GM18502 (cell line): ENCODE results near the gene KNSTRN.

Source experiments
- ATAC-seq: cut with Tn5 transposase; IDR thresholded peaks from one replicate; pipeline ENCODE4 v1.9.1; 2021; ENCODE audit warnings: mild to moderate bottlenecking; ENCODE audit not compliant: unreplicated experiment, poor library complexity

Gene KNSTRN

DNA sequence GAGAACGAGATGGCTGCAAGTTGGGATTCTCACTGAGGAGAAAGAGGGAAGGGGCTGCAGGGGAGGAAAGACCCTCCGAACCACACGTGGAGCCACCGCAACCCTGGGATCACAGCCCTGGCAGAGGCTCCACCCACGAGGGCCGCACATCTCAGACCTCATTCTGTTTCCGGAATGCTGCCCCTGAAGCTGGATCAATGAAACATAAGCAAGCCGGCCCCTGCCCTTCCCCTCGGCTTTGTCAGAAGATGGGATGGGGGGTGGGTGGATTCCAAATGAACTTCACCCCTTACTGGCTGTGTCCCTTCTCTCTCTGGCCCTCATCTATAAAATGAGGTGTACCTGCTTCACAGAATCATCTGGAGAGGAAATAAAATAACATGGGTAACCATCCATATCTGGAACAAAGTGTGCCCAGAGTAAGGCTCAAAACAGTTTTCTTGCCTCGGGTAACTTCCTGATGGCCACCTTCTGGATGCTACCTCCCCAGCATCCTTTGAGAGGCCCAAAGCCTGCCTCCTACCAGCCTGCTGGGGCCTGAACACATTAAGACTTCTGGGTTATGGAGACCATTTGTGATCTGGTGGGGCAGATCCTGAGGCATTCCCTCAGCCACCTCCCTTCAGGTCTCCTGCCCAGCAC is 37.2 kb upstream of the KNSTRN start:
- no peak for ATAC-seq

DNA sequence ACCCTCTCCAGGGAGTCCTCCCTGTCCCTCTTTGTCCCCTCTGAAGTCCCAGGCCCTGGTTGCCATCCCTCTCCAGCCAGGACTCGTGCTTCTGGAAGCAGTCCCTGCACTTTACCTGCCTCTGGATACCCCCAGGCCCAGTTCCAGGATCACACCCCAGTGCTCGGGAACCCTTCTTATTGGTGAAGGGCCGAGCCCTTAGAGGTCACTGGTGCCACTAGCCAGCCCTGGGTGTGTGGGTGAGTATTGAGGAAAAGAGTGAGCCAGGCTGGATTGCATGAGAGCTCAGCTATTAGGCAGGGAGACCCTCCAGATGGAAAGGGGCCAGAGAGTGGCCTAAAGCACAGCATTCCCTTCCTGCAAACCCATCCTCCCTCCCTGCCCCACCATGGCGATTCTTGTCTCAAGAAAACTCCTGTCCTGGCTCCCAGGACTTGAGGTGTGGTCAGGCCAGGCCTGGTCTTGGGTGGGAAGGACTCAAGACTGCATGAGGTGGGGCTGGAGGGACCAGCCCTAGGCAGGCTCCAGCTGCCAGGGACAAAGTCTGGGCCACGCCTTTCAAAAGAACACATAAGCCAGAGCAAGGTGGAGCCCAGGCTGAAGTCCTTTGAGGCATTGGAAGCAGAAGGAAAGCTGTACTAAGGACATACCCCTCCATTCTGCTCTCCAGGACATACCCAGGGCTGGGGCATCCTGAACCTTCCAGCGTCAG is 36.5 kb upstream of the KNSTRN start:
- ATAC-seq: no peak

DNA sequence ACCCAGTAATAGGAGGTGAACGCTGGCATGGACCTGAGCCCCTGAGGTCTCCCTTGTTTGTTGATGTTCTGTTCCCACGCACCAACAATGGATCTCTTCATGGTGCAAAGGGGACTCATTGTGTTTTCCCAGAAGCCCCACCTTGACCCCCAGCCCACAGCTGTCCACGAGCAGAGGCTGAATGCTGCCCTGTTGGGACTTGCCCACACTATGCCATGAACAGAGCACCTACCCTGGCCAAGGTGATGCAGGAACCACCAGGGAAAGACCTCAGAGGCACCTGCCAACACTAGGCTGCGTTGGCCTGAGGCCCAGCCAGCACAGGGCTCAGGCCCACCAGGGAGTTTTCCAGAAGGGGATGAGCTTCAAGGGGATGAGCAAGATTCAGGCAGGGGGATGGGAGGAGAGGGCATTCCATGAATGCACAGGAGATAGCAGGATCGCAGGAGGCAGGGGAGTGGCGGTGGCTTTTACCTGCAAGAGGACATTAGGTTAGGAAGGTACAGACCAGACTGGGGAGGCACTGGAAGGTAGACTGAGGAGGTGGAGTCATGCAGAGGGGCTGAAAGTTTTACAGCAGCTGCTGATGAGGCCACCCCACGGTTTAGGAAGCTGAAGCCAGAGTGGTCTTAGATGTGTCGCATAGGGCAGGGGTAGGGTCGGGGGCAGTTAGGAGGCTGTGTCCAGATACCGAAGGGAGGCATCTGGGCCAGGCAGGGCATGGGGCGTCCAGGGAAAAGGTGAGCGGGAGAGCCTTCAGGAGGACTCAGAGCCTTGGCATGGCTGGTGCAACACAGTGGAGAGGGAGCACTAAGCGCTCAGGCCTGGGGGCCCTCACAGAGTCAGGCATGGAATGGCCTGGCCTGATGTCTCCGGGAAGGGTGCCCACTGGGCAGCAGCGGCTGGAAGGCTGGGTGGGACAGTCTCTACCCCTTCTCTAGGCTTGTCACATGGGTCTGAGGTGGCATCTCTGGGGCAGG is 35.7 kb upstream of the KNSTRN start:
- ATAC-seq: no peak

DNA sequence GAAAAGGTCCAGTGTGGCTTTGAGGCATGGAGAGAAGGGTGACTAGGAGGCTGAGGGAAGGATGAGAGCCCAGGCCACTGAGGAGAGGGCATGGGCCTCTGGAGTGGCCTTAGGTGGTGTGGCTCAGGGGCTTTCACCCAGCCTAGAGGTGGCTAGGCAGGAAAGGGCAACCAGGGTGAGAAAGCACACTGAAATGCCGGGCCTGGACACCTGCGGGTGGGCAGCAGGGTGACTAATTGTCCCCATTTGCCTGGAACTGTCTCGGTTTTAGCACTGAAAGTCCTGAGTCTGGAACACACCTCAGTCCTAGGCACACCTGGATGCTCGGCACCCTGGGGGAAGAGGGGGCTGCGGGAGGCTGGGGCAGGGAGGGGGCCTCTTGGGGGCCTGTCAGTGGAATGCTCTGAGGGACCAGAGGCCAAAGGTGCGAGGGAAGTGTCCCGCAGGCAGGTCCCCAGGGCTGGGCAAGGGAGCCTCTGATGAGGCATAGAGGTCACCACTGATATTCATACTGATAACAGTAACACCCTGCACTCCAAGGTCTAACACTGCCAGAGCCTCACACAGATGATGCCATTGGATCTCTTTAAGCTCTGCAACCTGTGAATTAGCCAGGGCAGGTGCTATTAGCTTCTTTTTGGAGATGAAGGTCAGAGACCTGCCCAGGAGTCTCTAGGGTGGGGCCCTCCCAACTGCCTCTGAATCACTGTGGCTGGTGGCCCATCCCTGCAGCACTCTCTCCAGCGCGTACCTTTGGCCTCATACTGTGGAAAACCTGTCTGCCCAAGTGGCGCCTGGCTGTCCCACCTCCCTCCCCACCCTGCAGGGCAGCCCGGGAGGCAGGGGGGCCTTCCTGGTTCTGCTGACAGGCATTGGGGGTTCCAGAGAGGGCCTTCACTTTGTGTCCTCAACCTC is 34.7 kb upstream of the KNSTRN start:
- ATAC-seq: no peak

DNA sequence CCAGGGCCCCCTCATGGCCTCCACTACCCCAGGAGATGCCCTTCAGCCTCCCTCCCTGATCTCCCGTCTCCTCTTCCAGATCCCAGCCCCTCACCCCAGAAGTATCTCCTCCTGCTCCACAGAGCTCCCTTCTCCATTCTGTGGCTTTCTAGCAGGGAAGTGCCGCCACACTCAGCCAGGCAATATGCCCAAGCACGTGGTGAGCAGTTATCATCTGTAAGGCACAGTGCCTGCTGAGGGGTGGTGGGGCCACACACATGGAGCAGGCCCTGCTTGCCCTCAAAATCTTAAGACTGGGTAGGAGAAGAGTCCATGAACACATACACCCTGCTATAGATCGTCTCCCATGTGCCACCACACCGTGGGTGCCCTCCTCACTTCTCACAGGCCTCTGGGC is 34.0 kb upstream of the KNSTRN start:
- no peak for ATAC-seq

DNA sequence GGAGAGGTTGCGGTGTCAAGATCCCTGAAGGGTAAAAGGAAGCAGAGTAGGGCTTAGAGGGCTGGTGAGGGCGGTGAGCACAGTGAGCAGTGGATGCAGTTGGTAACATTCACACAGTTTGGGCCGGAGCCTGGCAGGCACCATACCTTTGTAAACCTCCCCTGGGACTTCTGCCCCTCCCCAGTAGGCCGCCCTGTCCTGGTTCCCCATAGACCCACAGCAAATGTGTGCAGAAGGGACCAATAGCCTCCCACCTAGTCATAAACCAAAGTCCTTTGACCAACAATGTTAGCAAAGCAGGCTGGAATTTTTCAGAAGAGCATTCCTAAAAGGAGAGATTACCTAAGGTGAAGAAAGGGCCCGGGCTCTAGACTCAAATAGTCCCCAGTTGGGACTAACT is 33.4 kb upstream of the KNSTRN start:
- no peak for ATAC-seq

DNA sequence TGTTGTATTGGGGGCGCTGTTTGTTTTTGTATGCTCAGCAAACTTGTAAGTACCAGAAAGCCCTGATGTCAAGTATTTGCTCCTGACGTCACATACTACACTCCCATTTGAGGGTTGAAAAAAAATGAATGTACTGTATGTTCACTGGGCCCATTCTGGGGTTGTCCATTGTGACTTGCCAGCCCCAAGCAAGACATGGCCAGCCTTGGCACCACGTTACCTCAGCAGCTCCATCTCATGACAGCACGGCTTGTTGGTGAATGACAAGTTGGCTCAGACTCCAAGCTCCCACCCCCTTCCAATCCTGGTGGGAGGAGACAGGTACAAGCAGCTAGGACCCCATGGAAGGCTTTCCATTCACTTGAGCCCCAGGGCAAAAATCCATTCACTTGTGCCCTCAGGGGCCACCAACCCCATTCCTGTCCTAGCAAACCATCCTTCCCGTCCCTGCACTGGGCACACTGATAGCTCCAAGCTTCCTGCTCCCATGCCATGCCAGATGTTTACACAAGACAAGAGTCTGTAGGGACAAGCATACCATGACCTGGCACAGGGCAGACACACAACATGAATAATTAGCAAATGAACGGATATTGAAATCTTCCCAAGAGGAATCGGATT is 30.1 kb upstream of the KNSTRN start:
- ATAC-seq: no peak

DNA sequence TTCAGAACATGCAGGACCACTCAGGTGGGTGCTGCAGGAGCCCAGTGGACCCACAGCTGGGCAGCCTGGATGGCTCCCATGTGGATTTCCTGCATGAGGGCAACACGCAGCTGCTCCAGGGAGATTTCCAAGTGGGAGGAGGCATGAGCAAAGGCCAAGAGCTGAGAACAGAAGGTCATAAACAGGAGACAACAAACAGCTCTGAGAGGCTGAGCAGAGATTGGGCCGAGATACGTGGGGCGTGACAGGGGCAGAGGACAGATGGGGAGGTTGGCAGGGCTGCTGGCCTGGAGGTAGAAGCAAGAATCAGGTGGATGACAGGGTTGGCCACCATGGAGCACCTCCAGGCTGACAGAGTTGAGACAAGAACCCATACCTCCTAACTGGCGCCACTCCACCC is 28.8 kb upstream of the KNSTRN start:
- ATAC-seq: no peak

DNA sequence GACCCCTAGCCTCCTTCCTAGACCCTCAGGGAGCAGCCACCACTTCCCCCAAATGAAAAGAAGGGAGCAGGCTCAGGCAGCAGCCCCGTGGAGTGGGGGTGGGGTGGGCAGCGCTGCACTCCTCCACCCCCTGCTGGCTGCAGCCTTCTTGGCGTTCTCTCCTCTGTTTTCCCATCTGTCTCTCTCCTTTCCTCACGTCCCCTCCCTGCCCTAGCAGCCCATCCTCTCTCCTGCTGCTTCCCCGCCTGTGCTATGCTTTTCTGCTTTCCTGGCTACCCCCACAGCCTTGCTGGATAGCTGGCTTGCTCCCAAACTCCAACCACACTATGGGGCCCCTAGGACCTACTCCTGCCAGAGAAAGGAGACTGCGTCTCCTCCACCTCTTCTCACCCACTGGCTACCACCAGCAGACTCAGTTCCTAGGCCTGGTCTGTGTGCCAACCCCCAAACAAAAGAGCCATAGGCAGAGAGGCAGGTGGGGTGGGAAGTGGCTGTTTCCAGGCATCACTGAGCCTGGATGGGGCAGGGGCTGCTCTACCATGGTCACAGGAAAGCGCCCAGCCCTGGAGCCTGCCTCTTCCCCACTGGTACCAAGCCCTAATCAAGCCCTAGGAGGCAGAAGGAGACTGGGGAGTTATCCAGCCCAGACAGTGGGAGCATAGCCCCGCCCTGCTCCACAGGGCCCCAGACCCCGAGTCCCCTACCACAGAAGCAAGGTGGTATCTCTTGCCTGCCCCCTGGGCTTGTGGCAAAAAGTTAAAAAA is 27.9 kb upstream of the KNSTRN start:
- no peak for ATAC-seq

DNA sequence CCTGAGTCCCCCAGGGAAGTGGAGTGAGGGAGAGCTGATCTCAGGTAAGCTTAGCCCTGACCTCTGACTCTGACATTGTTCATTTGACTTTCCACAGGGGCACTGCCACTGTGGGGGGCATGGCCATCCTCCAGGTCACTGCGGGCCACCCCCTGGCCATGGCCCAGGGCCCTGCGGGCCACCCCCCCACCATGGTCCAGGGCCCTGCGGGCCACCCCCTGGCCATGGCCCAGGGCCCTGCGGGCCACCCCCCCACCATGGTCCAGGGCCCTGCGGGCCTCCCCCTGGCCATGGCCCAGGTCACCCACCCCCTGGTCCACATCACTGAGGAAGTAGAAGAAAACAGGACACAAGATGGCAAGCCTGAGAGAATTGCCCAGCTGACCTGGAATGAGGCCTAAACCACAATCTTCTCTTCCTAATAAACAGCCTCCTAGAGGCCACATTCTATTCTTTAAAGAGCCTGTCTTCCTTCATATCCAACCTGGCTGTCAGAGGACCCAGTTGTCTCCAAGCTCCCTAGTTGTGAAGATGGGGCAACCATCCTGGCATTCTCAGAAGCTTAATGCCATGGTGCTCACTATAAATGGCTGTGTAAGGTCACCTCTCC is 26.4 kb upstream of the KNSTRN start:
- ATAC-seq: no peak

DNA sequence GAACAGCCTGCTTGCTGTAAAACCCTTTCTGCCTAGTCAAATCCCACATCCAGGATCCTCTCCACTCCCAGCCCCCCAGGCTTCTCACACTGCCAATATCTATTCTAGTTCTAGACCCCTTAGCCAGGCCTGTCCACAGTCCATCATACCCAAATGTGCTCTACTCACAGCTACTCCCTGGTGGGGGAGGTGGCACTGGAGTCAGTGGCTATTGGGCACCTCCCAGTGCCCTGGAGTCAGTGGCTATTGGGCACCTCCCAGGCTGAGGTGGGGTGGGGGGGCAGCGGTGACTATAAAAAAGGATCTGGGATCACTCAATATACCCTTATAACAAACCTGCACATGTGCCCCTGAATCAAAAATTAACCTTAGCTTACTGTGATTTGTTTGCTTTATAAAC is 25.3 kb upstream of the KNSTRN start:
- no peak for ATAC-seq

DNA sequence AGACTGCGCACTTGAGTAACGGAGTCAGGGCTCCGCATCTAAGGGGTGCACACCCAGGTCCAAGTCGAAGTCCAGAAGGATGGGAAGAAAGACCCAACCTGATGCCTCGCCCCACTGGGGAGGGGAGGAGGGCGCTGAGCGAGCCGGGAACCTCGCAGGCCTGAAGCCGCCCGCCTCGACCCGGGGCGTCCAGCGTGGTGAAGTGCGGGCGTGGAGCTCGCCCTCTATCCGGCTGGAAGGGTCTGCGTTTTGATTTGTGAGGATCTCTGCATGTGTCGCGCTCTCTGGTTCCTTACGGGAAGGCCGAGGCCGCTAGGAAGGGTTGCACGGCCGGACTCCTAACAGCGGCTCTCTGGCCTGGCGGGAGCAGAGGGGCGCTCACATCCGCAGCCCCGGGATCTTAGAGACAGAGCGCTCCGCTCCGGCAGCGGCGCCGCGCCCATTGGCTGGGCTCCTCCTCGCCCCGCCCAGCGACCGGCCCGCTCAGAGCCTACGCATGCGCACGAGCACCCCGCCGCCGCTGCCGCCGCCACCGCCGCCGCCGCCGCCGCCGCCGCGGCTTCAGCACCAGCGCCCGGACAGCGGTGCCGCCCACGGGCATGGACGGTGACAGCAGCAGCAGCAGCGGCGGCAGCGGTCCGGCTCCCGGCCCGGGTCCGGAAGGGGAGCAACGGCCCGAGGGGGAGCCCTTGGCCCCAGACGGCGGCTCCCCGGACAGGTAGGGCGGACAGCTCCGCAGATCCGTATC is 24.6 kb upstream of the KNSTRN start, which contains the start of gene DISP2:
TSS of gene DISP2 (plus strand) at position 497 of the 748 bp plus-strand sequence. CDS start at position 600, 103 bp downstream.
- peak; percentile 92 for ATAC-seq

DNA sequence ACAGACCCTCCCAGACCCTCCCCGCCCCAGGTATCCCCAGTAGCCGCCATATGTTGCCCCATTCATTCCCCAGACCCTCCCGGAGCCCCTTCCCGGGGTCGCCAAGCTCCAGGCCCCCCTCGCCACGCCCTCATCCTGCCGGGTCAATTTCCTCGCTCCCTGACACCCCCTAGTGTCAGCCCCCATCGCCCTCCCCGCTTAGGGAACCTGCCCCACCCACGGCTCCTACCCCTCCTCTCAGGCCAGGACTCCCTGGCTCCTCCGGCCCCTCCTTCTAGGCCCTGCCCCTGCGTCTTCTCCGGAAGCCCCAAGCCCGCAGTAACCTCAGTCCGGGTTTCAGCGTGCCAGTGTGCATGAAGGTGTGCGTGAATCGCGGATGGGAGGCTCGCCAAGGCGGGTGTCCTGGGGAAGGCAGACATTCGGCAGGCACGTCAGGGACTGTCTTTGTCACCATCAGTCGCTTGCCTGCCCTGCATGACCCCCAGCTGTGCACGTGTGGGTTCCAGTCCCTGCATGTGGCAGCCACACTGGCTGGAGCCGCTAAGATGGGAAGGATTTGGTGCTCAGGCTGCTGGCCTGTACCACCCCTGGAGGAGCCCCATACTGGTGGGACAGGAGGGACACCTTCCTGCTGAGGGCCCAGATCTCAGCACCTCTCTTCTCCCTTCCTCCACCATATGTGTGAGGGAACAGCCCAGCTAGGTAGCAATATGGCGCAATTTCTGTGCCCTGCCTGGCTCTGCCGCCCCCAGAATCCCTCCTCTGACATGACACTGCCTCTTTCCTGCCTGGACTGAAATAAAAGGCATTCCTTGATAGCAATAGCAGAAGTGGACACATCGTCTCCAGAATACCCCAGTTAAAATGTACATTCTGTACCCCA is 23.8 kb upstream of the KNSTRN start:
- ATAC-seq: peak; percentile 28

DNA sequence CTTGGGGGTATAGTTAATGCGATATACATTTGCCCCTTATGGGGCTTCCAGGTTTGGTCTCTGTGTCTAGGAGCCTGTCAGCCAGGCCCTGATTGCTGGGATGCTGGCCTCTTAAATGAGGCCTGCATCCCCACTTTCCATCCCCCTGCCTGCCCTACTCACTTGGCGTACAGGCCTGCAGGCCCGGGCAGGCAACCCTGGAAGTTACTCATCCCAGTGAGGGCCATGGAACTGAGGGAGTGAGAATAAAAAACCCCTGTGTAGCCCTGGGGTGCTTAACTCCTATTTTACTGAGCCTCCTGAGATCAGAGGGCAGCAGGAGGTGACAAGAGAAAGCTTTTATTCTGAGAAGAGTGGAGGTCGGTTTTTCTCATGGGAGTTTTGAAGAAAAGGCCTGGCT is 22.5 kb upstream of the KNSTRN start:
- ATAC-seq: no peak

DNA sequence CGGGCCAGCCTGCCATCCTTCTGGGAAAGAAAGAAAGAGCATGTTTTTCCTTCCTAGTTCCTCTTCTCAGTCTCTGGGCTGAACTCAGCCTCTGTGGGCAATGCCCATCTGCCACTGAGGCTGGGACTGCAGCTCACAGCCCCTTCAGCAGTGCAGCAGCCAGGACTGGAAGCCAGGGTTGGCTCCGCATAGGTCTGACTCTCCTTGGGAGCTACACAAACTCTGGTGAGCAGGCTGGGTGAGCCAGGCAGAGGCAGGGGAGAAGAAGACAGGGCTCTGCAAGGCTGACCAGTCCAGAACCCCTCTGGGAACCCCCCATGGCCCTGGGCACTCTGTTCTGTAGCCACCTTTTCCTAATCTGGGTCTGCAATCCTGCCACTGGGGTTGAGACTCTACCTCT is 20.9 kb upstream of the KNSTRN start:
- no peak for ATAC-seq

DNA sequence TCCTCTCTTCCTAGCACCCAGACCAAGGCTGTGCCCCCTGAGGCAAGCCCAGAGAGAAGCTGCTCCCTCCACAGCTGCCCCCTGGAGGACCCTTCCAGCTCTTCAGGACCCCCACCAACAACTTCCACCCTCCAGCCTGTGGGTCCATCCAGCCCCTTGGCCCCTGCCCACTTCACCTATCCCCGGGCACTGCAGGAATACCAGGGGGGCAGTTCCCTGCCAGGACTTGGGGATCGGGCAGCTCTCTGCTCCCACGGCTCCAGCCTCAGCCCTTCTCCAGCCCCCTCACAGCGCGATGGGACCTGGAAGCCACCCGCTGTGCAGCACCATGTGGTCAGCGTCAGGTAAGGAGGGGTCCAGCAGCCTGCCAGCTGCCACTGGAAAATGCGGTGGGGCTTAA is 18.9 kb upstream of the KNSTRN start:
- ATAC-seq: no peak

DNA sequence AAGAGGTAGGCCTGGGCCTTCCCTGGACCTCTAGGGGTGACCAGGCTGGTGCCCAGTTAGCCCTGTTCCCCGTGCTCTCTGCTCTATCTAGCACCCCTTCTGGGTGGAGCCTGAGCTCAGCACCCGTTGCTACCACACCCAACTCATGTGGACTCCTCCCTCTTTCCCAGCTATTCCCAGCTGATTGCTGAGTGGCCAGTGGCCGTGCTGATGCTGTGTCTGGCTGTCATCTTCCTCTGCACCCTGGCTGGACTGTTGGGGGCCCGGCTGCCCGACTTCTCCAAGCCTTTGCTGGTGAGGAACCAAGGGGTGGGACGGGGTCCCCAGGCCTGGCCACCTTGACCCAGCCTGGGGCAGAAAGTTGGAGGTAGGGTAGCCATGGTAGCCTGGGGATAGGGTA is 18.3 kb upstream of the KNSTRN start:
- ATAC-seq: no peak
